ENCODE measurements around the gene STON1.

Gene STON1

DNA sequence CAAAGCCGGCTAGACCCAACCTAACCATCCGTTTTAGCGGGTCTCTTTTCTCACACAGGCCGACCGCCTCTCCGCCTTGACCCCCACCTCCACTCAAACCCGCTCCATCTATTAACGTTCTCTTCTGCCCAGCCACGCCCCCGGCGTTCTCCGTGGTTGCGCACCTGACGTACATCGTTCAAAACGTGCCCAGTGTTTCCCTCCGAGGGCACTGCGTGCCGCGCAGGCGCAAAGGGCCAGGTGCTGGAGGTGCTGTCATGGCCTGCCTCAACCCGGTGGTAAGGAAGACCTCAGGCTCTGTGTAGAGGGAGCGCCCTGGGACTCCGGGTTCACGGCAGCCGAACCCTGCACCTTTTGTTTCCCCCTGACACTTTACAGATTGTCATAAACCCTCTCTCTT, 87.7 kb downstream of the STON1 start, which contains the start of gene GTF2A1L:
Gene GTF2A1L (plus strand): TSS at position 239 of the 400 bp plus-strand sequence. CDS start 19 bp downstream, at position 258.
- ATAC-seq, result no peak
- TF ChIP-seq GLIS3 (CRISPR knock-in tag; IDR thresholded peaks at IDR 0.05) (no peak), BACH2 (CRISPR knock-in tag; IDR thresholded peaks at IDR 0.05; ENCODE audit: borderline replicate concordance) (no peak), ZFP30 (CRISPR knock-in tag; IDR thresholded peaks at IDR 0.05) (no peak), ZNF70 (CRISPR knock-in tag; IDR thresholded peaks at IDR 0.05) (no peak), ZNF8 (CRISPR knock-in tag; IDR thresholded peaks at IDR 0.05) (no peak), ISL1 (CRISPR knock-in tag; IDR thresholded peaks at IDR 0.05) (no peak), RARB (CRISPR knock-in tag; IDR thresholded peaks at IDR 0.05) (no peak), ZNF565 (CRISPR knock-in tag; conservative IDR thresholded peaks at IDR 0.05; ENCODE audit: low read depth) (no peak), ZC3H10 (CRISPR knock-in tag; IDR thresholded peaks at IDR 0.05) (no peak), SNAI2 (CRISPR knock-in tag; IDR thresholded peaks at IDR 0.05) (no peak), CSRNP3 (CRISPR knock-in tag; IDR thresholded peaks at IDR 0.05) (no peak), PPARA (CRISPR knock-in tag; IDR thresholded peaks at IDR 0.05; ENCODE audit: borderline replicate concordance) (no peak), ZFP3 (CRISPR knock-in tag; IDR thresholded peaks at IDR 0.05) (no peak), TCF4 (CRISPR knock-in tag; IDR thresholded peaks at IDR 0.05; ENCODE audit: borderline replicate concordance) (no peak), ARNTL (CRISPR knock-in tag; IDR thresholded peaks at IDR 0.05; ENCODE audit: borderline replicate concordance, low read depth) (no peak), TSHZ2 (CRISPR knock-in tag; IDR thresholded peaks at IDR 0.05) (no peak), CREB5 (CRISPR knock-in tag; IDR thresholded peaks at IDR 0.05; ENCODE audit: low read depth) (no peak), PATZ1 (CRISPR knock-in tag; IDR thresholded peaks at IDR 0.05; ENCODE audit: borderline replicate concordance) (no peak)
- TF ChIP-seq, protein P1, sequence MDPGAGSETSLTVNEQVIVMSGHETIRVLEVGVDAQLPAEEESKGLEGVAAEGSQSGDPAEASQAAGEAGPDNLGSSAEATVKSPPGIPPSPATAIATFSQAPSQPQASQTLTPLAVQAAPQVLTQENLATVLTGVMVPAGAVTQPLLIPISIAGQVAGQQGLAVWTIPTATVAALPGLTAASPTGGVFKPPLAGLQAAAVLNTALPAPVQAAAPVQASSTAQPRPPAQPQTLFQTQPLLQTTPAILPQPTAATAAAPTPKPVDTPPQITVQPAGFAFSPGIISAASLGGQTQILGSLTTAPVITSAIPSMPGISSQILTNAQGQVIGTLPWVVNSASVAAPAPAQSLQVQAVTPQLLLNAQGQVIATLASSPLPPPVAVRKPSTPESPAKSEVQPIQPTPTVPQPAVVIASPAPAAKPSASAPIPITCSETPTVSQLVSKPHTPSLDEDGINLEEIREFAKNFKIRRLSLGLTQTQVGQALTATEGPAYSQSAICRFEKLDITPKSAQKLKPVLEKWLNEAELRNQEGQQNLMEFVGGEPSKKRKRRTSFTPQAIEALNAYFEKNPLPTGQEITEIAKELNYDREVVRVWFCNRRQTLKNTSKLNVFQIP (CRISPR knock-in tag; IDR thresholded peaks at IDR 0.05; ENCODE audit: borderline replicate concordance, low read depth), result no peak

GRCh38 chr2:48619526-48619925, 89.6 kb downstream of the STON1 start:
- ATAC-seq, result no peak
- no peak for TF ChIP-seq TCF4 (CRISPR knock-in tag; IDR thresholded peaks at IDR 0.05; ENCODE audit: borderline replicate concordance)
- no peak for TF ChIP-seq GLIS3 (CRISPR knock-in tag; IDR thresholded peaks at IDR 0.05)
- no peak for TF ChIP-seq PPARA (CRISPR knock-in tag; IDR thresholded peaks at IDR 0.05; ENCODE audit: borderline replicate concordance)
- TF ChIP-seq TOX (CRISPR knock-in tag; IDR thresholded peaks at IDR 0.05; ENCODE audit: borderline replicate concordance), result no peak
- TF ChIP-seq RARB (CRISPR knock-in tag; IDR thresholded peaks at IDR 0.05), result no peak
- no peak for TF ChIP-seq ZC3H10 (CRISPR knock-in tag; IDR thresholded peaks at IDR 0.05)
- no peak for TF ChIP-seq ESRRG (CRISPR knock-in tag; IDR thresholded peaks at IDR 0.05)
- no peak for TF ChIP-seq SNAI2 (CRISPR knock-in tag; IDR thresholded peaks at IDR 0.05)
- no peak for TF ChIP-seq OSR1 (CRISPR knock-in tag; IDR thresholded peaks at IDR 0.05)
- no peak for TF ChIP-seq ZFP30 (CRISPR knock-in tag; IDR thresholded peaks at IDR 0.05)
- TF ChIP-seq TSHZ2 (CRISPR knock-in tag; IDR thresholded peaks at IDR 0.05), result no peak

All from SK-N-SH treated with all-trans-retinoic acid at 6 μM for 48 hours (cell line).